Measurements from ENCODE around the gene MTERF4.

GRCh38 chr2:241116606-241117560 lies 14.8 kb upstream of the MTERF4 start:
- TF ChIP-seq POLR2A (IDR thresholded peaks at IDR 0.05; ENCODE audit: low read length) = no peak
- no peak for TF ChIP-seq GATA1 (IDR thresholded peaks at IDR 0.05; ENCODE audit: low read depth, low read length)

Data from erythroblast (primary cell).